Upper lobe of left lung (tissue), 6 donors: Measurements from ENCODE around the gene AFAP1L2. TPM values are rescaled to one million over a fixed set of nuclear protein-coding genes. Genes with fewer than 3 reads are reported as not detected.
A peak's percentile ranks its signal among the peaks of the same experiment; 100 is the strongest.

Experiments
- ATAC-seq, 2 donors: fragments of 200-7000 bp; cut with Tn5 transposase; one replicate each; pipeline ENCODE4 v1.9.1; 2022; ENCODE audit warnings: mild to moderate bottlenecking in 2 of 2, moderate library complexity in 2 of 2; ENCODE audit not compliant: low FRiP score in 2 of 2
- DNase-seq, 2 donors: peaks; one replicate each; pipeline ENCODE4 v3.0.0-alpha.2; 2019 to 2020
- H3K27ac ChIP-seq, 4 donors: fragments of 200-600 bp; sonication (generic); one replicate each; pipeline ENCODE4 v1.5.1; 2016 to 2019
- H3K27me3 ChIP-seq, 4 donors: fragments of 200-600 bp; sonication (generic); one replicate each; pipeline ENCODE4 v1.5.1; 2017 to 2019
- H3K36me3 ChIP-seq, 4 donors: fragments of 200-600 bp; sonication (generic); one replicate each; pipeline ENCODE4 v1.5.1; 2016 to 2019
- H3K4me1 ChIP-seq, 4 donors: fragments of 200-600 bp; sonication (generic); one replicate each; pipeline ENCODE4 v1.5.1; 2018 to 2019
- H3K4me3 ChIP-seq, 4 donors: fragments of 200-600 bp; sonication (generic); one replicate each; pipeline ENCODE4 v1.5.1; 2017 to 2019; ENCODE audit warnings: mild to moderate bottlenecking in 2 of 4, moderate library complexity in 1 of 4
- H3K9me3 ChIP-seq, 4 donors: fragments of 200-600 bp; sonication (generic); one replicate each; pipeline ENCODE4 v1.5.1; 2018 to 2019
- CTCF ChIP-seq, 6 experiments: fragments of 450-650 bp in 4 of 6; fragments of 200-600 bp in 2 of 6; sonication (generic) in 2 of 6; IDR thresholded peaks; one replicate each; pipeline ENCODE4 v1.5.1; 2016 to 2019; ENCODE audit warnings: antibody characterized with exemption in 6 of 6
- EP300 ChIP-seq, 4 donors: sonication (generic); formaldehyde crosslinking; IDR thresholded peaks; one replicate each; pipeline ENCODE4 v1.5.1; 2017; ENCODE audit warnings: antibody characterized with exemption in 4 of 4, control low read depth in 2 of 4
- POLR2A ChIP-seq, 4 donors: fragments of 450-650 bp; IDR thresholded peaks; one replicate each; pipeline ENCODE4 v1.5.1; 2016 to 2017; ENCODE audit warnings: antibody characterized with exemption in 4 of 4, mild to moderate bottlenecking in 2 of 4
- POLR2AphosphoS5 ChIP-seq, 2 donors: sonication (generic); formaldehyde crosslinking; IDR thresholded peaks; one replicate each; pipeline ENCODE4 v1.5.1; 2017; ENCODE audit warnings: antibody characterized with exemption in 2 of 2
- WGBS, 2 donors: methylation state at CpG; one replicate each; pipeline ENCODE4 v1.1.5; 2017 to 2018; 5-methylcytosine and 5-hydroxymethylcytosine counted together
- total RNA-seq, 6 donors: library from RNA; depleted of rRNA in 4 of 6; stranded (reverse); fragments of >200 nt in 4 of 6; gene quantifications; one replicate each; pipeline versions ENCODE4 v1.1.0 to v1.2.1, GENCODE V29; 2016 to 2021
- donor health status: DM: no; HTN: no; CAD: no; lungs with moderate emphysema.
- donor health status: DM: no; HTN: yes; CAD: no; lungs with severe emphysema.

AFAP1L2 gene
- total RNA-seq, 6 donors from 2014 or later, result 2.3 to 9.6 (median 3.4) TPM

DNA sequence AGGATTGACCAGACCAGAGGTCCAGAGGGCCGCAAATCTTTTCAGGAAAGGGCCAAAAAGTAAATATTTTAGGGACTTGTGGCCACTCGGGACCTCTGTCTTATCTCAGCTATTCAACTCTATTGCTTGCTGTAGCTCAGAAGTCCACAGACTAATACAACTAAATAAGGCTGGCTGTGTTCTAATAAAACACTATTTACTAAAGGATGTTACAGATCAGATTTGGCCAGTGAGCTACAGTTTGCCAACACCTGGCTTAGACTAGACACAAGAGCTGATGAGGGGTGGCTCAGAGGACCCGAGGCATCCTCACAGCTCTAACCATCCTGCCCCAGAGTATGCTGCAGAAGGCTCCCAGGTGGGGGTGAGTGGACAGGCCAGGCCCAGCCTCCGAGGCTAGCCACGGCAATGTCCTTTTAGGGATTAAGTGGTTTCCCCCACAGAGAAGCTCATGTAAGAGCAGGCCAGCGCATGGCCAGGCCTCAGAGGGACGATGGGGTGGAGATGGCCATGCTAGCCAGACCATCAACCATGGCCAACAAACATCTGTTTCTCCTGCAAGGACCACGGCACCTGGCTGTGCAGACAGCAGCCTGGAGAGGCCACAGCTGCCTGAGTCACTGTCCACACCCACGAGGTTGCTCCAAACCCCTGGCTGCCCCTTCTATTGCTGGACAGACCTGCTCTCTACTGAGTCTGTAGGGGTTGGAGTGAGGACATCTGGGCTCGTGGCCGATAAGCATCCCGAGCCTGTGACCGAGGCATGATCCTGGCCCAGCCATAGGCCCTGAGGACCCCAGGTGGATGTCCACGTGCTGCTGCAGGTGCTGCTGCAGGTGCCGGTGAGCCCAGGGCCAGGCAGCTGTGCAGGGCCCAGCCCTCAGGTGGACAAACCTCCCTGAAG lies 76.5 kb downstream of the AFAP1L2 start:
- H3K27me3 ChIP-seq, result no peaks in the 10 kb centered on the region
- peak in 1 of 2 donors; percentile 45 for DNase-seq
- H3K36me3 ChIP-seq, result no peaks in the 10 kb centered on the region
- TF ChIP-seq POLR2AphosphoS5 (IDR thresholded peaks at IDR 0.05) (no peak), EP300 (IDR thresholded peaks at IDR 0.05) (no peak), CTCF (IDR thresholded peaks at IDR 0.05) (no peak), POLR2A (IDR thresholded peaks at IDR 0.05) (no peak)
- H3K4me3 ChIP-seq, result no peak overlapping the region
- H3K4me1 ChIP-seq, result peaks cover 0 to 4% (median 0%) of the 10 kb centered on the region in 4 donors
- no peak overlapping the region for H3K27ac ChIP-seq
- peak in 1 of 2 donors; percentile 74 for ATAC-seq
- no peaks in the 10 kb centered on the region for H3K9me3 ChIP-seq
- 87 to 90% methylated on average over 8 to 12 of the region's 15 CpGs for WGBS, 2 donors

- ATAC-seq, result no peak
- no peak for DNase-seq
- TF ChIP-seq EP300 (IDR thresholded peaks at IDR 0.05) (no peak), CTCF (IDR thresholded peaks at IDR 0.05) (no peak), POLR2A (IDR thresholded peaks at IDR 0.05) (no peak), POLR2AphosphoS5 (IDR thresholded peaks at IDR 0.05) (no peak)
- Histone ChIP-seq H3K36me3 (no peaks in the 10 kb centered on the region), H3K27ac (no peak overlapping the region), H3K4me3 (no peak overlapping the region), H3K9me3 (no peaks in the 10 kb centered on the region), H3K4me1 (no peaks in the 10 kb centered on the region), H3K27me3 (no peaks in the 10 kb centered on the region)
- WGBS, 2 donors, result 88 to 92% methylated on average over 2 of the region's 2 CpGs
These were observed 77.5 kb downstream of the AFAP1L2 start for GRCh38 chr10:114326795-114327194.

DNA sequence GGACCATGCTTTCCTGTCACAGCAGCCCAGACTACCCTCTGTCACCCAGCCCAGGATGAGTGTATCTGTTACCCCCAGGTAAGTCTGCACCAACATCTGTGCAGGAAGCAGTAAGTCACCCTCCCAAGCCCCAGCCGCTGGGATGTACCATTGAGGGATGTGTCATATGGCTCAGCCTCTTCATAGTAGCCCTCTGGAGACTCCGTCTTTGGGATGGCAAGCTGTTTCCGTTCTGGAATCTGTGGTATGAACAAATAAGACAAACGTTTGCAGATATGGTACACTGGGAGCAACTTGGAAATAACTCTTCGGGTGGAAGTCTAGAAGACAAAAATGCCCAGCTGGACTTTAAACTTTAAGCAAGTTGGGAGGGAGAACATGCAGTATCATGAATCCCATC lies 81.3 kb downstream of the AFAP1L2 start:
- ATAC-seq (no peak), DNase-seq (no peak)
- Histone ChIP-seq H3K4me1 (no peaks in the 10 kb centered on the region), H3K36me3 (no peaks in the 10 kb centered on the region), H3K27me3 (no peaks in the 10 kb centered on the region), H3K4me3 (no peak overlapping the region), H3K9me3 (no peaks in the 10 kb centered on the region), H3K27ac (no peak overlapping the region)
- TF ChIP-seq EP300 (IDR thresholded peaks at IDR 0.05) (no peak), CTCF (IDR thresholded peaks at IDR 0.05) (no peak), POLR2A (IDR thresholded peaks at IDR 0.05) (no peak), POLR2AphosphoS5 (IDR thresholded peaks at IDR 0.05) (no peak)
- 62 to 67% methylated on average over 5 of the region's 5 CpGs for WGBS, 2 donors

GRCh38 chr10:114322344-114322743 lies 82.0 kb downstream of the AFAP1L2 start:
- Histone ChIP-seq H3K4me3 (no peak overlapping the region), H3K27me3 (no peaks in the 10 kb centered on the region), H3K36me3 (no peaks in the 10 kb centered on the region), H3K9me3 (no peaks in the 10 kb centered on the region), H3K27ac (no peak overlapping the region), H3K4me1 (no peaks in the 10 kb centered on the region)
- DNase-seq (no peak), ATAC-seq (no peak)
- 92 to 94% methylated on average over 5 of the region's 5 CpGs for WGBS, 2 donors
- no peak for TF ChIP-seq POLR2A (IDR thresholded peaks at IDR 0.05)
- no peak for TF ChIP-seq CTCF (IDR thresholded peaks at IDR 0.05)
- no peak for TF ChIP-seq POLR2AphosphoS5 (IDR thresholded peaks at IDR 0.05)
- TF ChIP-seq EP300 (IDR thresholded peaks at IDR 0.05), result no peak
